ENCODE measurements around the gene RBM8A.
A peak's percentile ranks its signal among the peaks of the same experiment; 100 is the strongest.

RBM8A gene

GRCh38 chr1:145871994-145872924, 55.0 kb downstream of the RBM8A start:
- Histone ChIP-seq H3K4me3 (ENCODE audit: low read length) (peak overlapping the region; percentile 57), H3K36me3 (ENCODE audit: insufficient read depth, low read length) (no peaks in the 10 kb centered on the region), H3K27ac (ENCODE audit: low read depth, low read length) (no peak overlapping the region), H3K9me3 (ENCODE audit: insufficient read depth, low read depth, low read length) (no peaks in the 10 kb centered on the region), H3K9ac (ENCODE audit: low read depth, low read length) (peak overlapping the region; percentile 66), H3K4me1 (ENCODE audit: insufficient read depth, low read length) (peaks cover 5% of the 10 kb centered on the region), H3K27me3 (ENCODE audit: insufficient read depth, low read length) (peaks cover 34% of the 10 kb centered on the region)
- WGBS = 22% methylated on average over 47 of the region's 47 CpGs

Measured in HUES64 (cell line).